ENCODE data around the gene COPS9. TPM values are rescaled to one million over a fixed set of nuclear protein-coding genes. Genes with fewer than 3 reads are reported as not detected.

The COPS9 gene
- total RNA-seq, 1 donor from 2014 or later, result 156 TPM

GRCh38 chr2:240182476-240182875 is 46.4 kb upstream of the COPS9 start:
- DNase-seq (ENCODE audit: extremely low spot score, unreplicated experiment), result no peak
- TF ChIP-seq CTCF (IDR thresholded peaks at IDR 0.05), result no peak
- H3K36me3 Mint-ChIP-seq (ENCODE audit: unreplicated experiment), result no peaks in the 10 kb centered on the region
- H3K9me3 Mint-ChIP-seq (ENCODE audit: unreplicated experiment), result peaks cover under 1% of the 10 kb centered on the region
- H3K4me3 Mint-ChIP-seq (ENCODE audit: unreplicated experiment), result no peak overlapping the region
- H3K27me3 Mint-ChIP-seq (ENCODE audit: unreplicated experiment), result peaks cover 45% of the 10 kb centered on the region
- H3K27ac Mint-ChIP-seq (ENCODE audit: unreplicated experiment), result no peak overlapping the region
- no peaks in the 10 kb centered on the region for H3K4me1 Mint-ChIP-seq (ENCODE audit: unreplicated experiment)

GRCh38 chr2:240182001-240182400 is 45.9 kb upstream of the COPS9 start:
- peaks cover 50% of the 10 kb centered on the region for H3K27me3 Mint-ChIP-seq (ENCODE audit: unreplicated experiment)
- H3K36me3 Mint-ChIP-seq (ENCODE audit: unreplicated experiment), result no peaks in the 10 kb centered on the region
- TF ChIP-seq CTCF (IDR thresholded peaks at IDR 0.05), result no peak
- no peak overlapping the region for H3K27ac Mint-ChIP-seq (ENCODE audit: unreplicated experiment)
- H3K4me1 Mint-ChIP-seq (ENCODE audit: unreplicated experiment), result no peaks in the 10 kb centered on the region
- no peak for DNase-seq (ENCODE audit: extremely low spot score, unreplicated experiment)
- H3K9me3 Mint-ChIP-seq (ENCODE audit: unreplicated experiment), result no peaks in the 10 kb centered on the region
- H3K4me3 Mint-ChIP-seq (ENCODE audit: unreplicated experiment), result no peak overlapping the region

GRCh38 chr2:240179941-240180666 is 44.0 kb upstream of the COPS9 start:
- no peaks in the 10 kb centered on the region for H3K9me3 Mint-ChIP-seq (ENCODE audit: unreplicated experiment)
- no peaks in the 10 kb centered on the region for H3K4me1 Mint-ChIP-seq (ENCODE audit: unreplicated experiment)
- no peak overlapping the region for H3K27ac Mint-ChIP-seq (ENCODE audit: unreplicated experiment)
- no peak overlapping the region for H3K4me3 Mint-ChIP-seq (ENCODE audit: unreplicated experiment)
- no peaks in the 10 kb centered on the region for H3K36me3 Mint-ChIP-seq (ENCODE audit: unreplicated experiment)
- H3K27me3 Mint-ChIP-seq (ENCODE audit: unreplicated experiment), result peaks cover 63% of the 10 kb centered on the region
- DNase-seq (ENCODE audit: extremely low spot score, unreplicated experiment), result no peak
- no peak for TF ChIP-seq CTCF (IDR thresholded peaks at IDR 0.05)

- H3K27me3 Mint-ChIP-seq (ENCODE audit: unreplicated experiment), result peaks cover 69% of the 10 kb centered on the region
- no peak for DNase-seq (ENCODE audit: extremely low spot score, unreplicated experiment)
- no peaks in the 10 kb centered on the region for H3K36me3 Mint-ChIP-seq (ENCODE audit: unreplicated experiment)
- H3K4me3 Mint-ChIP-seq (ENCODE audit: unreplicated experiment), result no peak overlapping the region
- no peak for TF ChIP-seq CTCF (IDR thresholded peaks at IDR 0.05)
- no peaks in the 10 kb centered on the region for H3K9me3 Mint-ChIP-seq (ENCODE audit: unreplicated experiment)
- H3K27ac Mint-ChIP-seq (ENCODE audit: unreplicated experiment), result no peak overlapping the region
- no peaks in the 10 kb centered on the region for H3K4me1 Mint-ChIP-seq (ENCODE audit: unreplicated experiment)
Measured at GRCh38 chr2:240179186-240179815, 43.2 kb upstream of the COPS9 start.

GRCh38 chr2:240178564-240178963 is 42.5 kb upstream of the COPS9 start:
- DNase-seq (ENCODE audit: extremely low spot score, unreplicated experiment), result no peak
- no peak for TF ChIP-seq CTCF (IDR thresholded peaks at IDR 0.05)

More at GRCh38 chr2:240178564-240178963, 42.5 kb upstream of the COPS9 start:
- Mint-ChIP-seq H3K27ac (ENCODE audit: unreplicated experiment) (no peak overlapping the region), H3K36me3 (ENCODE audit: unreplicated experiment) (no peaks in the 10 kb centered on the region), H3K4me1 (ENCODE audit: unreplicated experiment) (no peaks in the 10 kb centered on the region), H3K9me3 (ENCODE audit: unreplicated experiment) (no peaks in the 10 kb centered on the region), H3K4me3 (ENCODE audit: unreplicated experiment) (no peak overlapping the region), H3K27me3 (ENCODE audit: unreplicated experiment) (peaks cover 70% of the 10 kb centered on the region)

Measured in osteocyte (in vitro differentiated cells).